ENCODE data around the gene DNAJC1. TPM values are rescaled to one million over a fixed set of nuclear protein-coding genes. Genes with fewer than 3 reads are reported as not detected.
A peak's percentile ranks its signal among the peaks of the same experiment; 100 is the strongest.

The DNAJC1 gene
- total and polyA plus RNA-seq, 10 of the 15 experiments (the other 5 are each of a cell fraction or from before 2014, with no cell fraction given): 2.5 to 39.3 (median 20.4) TPM

GRCh38 chr10:22003177-22003963 is at the start of gene DNAJC1 (continued):
- TF ChIP-seq ZNF217 (IDR thresholded peaks at IDR 0.05) (peak; percentile 46), SMC3 (IDR thresholded peaks at IDR 0.05; ENCODE audit: borderline replicate concordance, low read length) (no peak), SUZ12 (IDR thresholded peaks at IDR 0.05; ENCODE audit: unreplicated experiment) (no peak), NR2C2 (IDR thresholded peaks at IDR 0.05; ENCODE audit: borderline replicate concordance, control insufficient read depth, insufficient read length, low read depth) (no peak), NR2F1 (conservative IDR thresholded peaks at IDR 0.05) (peak; percentile 83), SMARCA5 (IDR thresholded peaks at IDR 0.05) (peak; percentile 67; the same call in 1 of the 2 replicates), LARP7 (IDR thresholded peaks at IDR 0.05) (peak; percentile 98), RAD51 (IDR thresholded peaks at IDR 0.05) (0 out of 2 replicates have a peak, but pooled peaks have one; percentile 57), GATAD2B (conservative IDR thresholded peaks at IDR 0.05; ENCODE audit: low read depth) (peak; percentile 89; the same call in 1 of the 2 replicates), HSF1 (IDR thresholded peaks at IDR 0.05; ENCODE audit: low read depth, low read length) (no peak), BRCA1 (IDR thresholded peaks at IDR 0.05; ENCODE audit: low read depth, low read length) (no peak), IRF4 (IDR thresholded peaks at IDR 0.05; ENCODE audit: low read depth, low read length) (0 out of 2 replicates have a peak, but pooled peaks have one; percentile 17), TCF3 (IDR thresholded peaks at IDR 0.05; ENCODE audit: borderline replicate concordance, insufficient read depth, low read depth, low read length) (no peak; the same call in none of the 2 replicates), TCF7 (IDR thresholded peaks at IDR 0.05; ENCODE audit: borderline replicate concordance) (no peak), FOXM1 (IDR thresholded peaks at IDR 0.05; ENCODE audit: low read depth, low read length) (no peak), POLR2AphosphoS2 (IDR thresholded peaks at IDR 0.05; ENCODE audit: low read depth, low read length) (no peak), GABPA (IDR thresholded peaks at IDR 0.05; ENCODE audit: low read depth) (0 out of 2 replicates have a peak, but pooled peaks have one; percentile 52), CHD4 (IDR thresholded peaks at IDR 0.05) (no peak), MYB (IDR thresholded peaks at IDR 0.05; ENCODE audit: borderline replicate concordance, low read depth, low read length) (no peak), ZZZ3 (IDR thresholded peaks at IDR 0.05; ENCODE audit: control insufficient read depth, insufficient read length, low read depth) (no peak), USF1 (IDR thresholded peaks at IDR 0.05; ENCODE audit: borderline replicate concordance, extremely low read length, insufficient read depth, low read depth, low read length) (peak; percentile 8), BMI1 (IDR thresholded peaks at IDR 0.05; ENCODE audit: borderline replicate concordance) (peak; percentile 93), MAX (IDR thresholded peaks at IDR 0.05; ENCODE audit: low read depth, low read length) (peak; percentile 33), ZSCAN29 (IDR thresholded peaks at IDR 0.05) (no peak), MYC (IDR thresholded peaks at IDR 0.05; ENCODE audit: insufficient read depth, insufficient read length, insufficient replicate concordance, low read length, severe bottlenecking) (no peak), IKZF1 (conservative IDR thresholded peaks at IDR 0.05) (peak; percentile 81; the same call in 1 of the 2 replicates), SREBF1 (IDR thresholded peaks at IDR 0.05; ENCODE audit: low read length) (no peak), MTA2 (IDR thresholded peaks at IDR 0.05; ENCODE audit: low read depth) (no peak), HCFC1 (IDR thresholded peaks at IDR 0.05; ENCODE audit: low read length) (no peak)

All from GM12878 (cell line).